Activated naive CD8-positive, alpha-beta T cell treated with anti-CD3 and anti-CD28 coated beads, Interleukin-2, amount 50 U/mL, for 24 hours (primary cell): ENCODE results near the gene TMEM44.
"Not testable (repeated sequence)": the region's sequence is repeated elsewhere in the genome, so short reads cannot be mapped to it uniquely, and the experiment has no call there.

Experiments used
- ATAC-seq: fragments of 150-1000 bp; cut with Tn5 transposase; one replicate; pipeline ENCODE4 v1.10.0; 2021
- DNase-seq: peaks from one replicate; pipeline ENCODE4 v3.0.0; 2021
- H3K27ac Mint-ChIP-seq: one replicate; pipeline ENCODE4 v1.8.0; 2021; ENCODE audit warnings: mild to moderate bottlenecking, mixed read lengths
- H3K27me3 Mint-ChIP-seq: one replicate; pipeline ENCODE4 v1.8.0; 2021; ENCODE audit warnings: mixed read lengths
- H3K36me3 Mint-ChIP-seq: one replicate; pipeline ENCODE4 v1.8.0; 2021; ENCODE audit warnings: low read depth, mixed read lengths
- H3K4me1 Mint-ChIP-seq: one replicate; pipeline ENCODE4 v1.8.0; 2021; ENCODE audit warnings: mixed read lengths
- H3K4me3 Mint-ChIP-seq: one replicate; pipeline ENCODE4 v1.8.0; 2021; ENCODE audit warnings: mild to moderate bottlenecking, moderate library complexity, mixed read lengths
- H3K9me3 Mint-ChIP-seq: one replicate; pipeline ENCODE4 v1.8.0; 2021; ENCODE audit warnings: mixed read lengths

TMEM44 gene

GRCh38 chr3:194631696-194632095 lies 1.5 kb downstream of the TMEM44 start:
- Mint-ChIP-seq H3K9me3 (no peaks in the 10 kb centered on the region), H3K4me3 (no peak overlapping the region), H3K27ac (no peak overlapping the region), H3K4me1 (peaks cover 7% of the 10 kb centered on the region), H3K36me3 (no peaks in the 10 kb centered on the region), H3K27me3 (no peaks in the 10 kb centered on the region)
- DNase-seq (no peak), ATAC-seq (no peak)

GRCh38 chr3:194630681-194631080 lies 2.5 kb downstream of the TMEM44 start:
- not testable (repeated sequence) for H3K4me3 Mint-ChIP-seq, H3K4me1 Mint-ChIP-seq

GRCh38 chr3:194624956-194625355 lies 8.3 kb downstream of the TMEM44 start:
- Mint-ChIP-seq H3K36me3 (no peaks in the 10 kb centered on the region), H3K9me3 (no peaks in the 10 kb centered on the region), H3K4me3 (no peak overlapping the region), H3K27ac (no peak overlapping the region), H3K4me1 (no peaks in the 10 kb centered on the region), H3K27me3 (no peaks in the 10 kb centered on the region)
- ATAC-seq (no peak), DNase-seq (no peak)

More at GRCh38 chr3:194630681-194631080, 2.5 kb downstream of the TMEM44 start:
- not testable (repeated sequence) for DNase-seq, H3K27me3 Mint-ChIP-seq, H3K36me3 Mint-ChIP-seq, H3K9me3 Mint-ChIP-seq, ATAC-seq, H3K27ac Mint-ChIP-seq

GRCh38 chr3:194623449-194624290 lies 9.5 kb downstream of the TMEM44 start:
- ATAC-seq (no peak), DNase-seq (no peak)
- H3K9me3 Mint-ChIP-seq, result no peaks in the 10 kb centered on the region
- H3K36me3 Mint-ChIP-seq, result no peaks in the 10 kb centered on the region
- no peaks in the 10 kb centered on the region for H3K4me1 Mint-ChIP-seq
- no peaks in the 10 kb centered on the region for H3K27me3 Mint-ChIP-seq
- H3K27ac Mint-ChIP-seq, result no peak overlapping the region
- no peak overlapping the region for H3K4me3 Mint-ChIP-seq

GRCh38 chr3:194622621-194623340 lies 10.4 kb downstream of the TMEM44 start:
- no peaks in the 10 kb centered on the region for H3K36me3 Mint-ChIP-seq
- no peak overlapping the region for H3K4me3 Mint-ChIP-seq
- no peaks in the 10 kb centered on the region for H3K4me1 Mint-ChIP-seq
- H3K27me3 Mint-ChIP-seq, result no peaks in the 10 kb centered on the region
- DNase-seq (no peak), ATAC-seq (no peak)
- no peak overlapping the region for H3K27ac Mint-ChIP-seq
- H3K9me3 Mint-ChIP-seq, result no peaks in the 10 kb centered on the region

- Mint-ChIP-seq H3K27me3 (no peaks in the 10 kb centered on the region), H3K36me3 (no peaks in the 10 kb centered on the region), H3K9me3 (no peaks in the 10 kb centered on the region), H3K4me3 (no peak overlapping the region), H3K4me1 (no peaks in the 10 kb centered on the region), H3K27ac (no peak overlapping the region)
- DNase-seq (no peak), ATAC-seq (no peak)
Observed at GRCh38 chr3:194621947-194622346, 11.3 kb downstream of the TMEM44 start.

- no peaks in the 10 kb centered on the region for H3K4me1 Mint-ChIP-seq
- H3K9me3 Mint-ChIP-seq, result no peaks in the 10 kb centered on the region
- H3K27me3 Mint-ChIP-seq, result no peaks in the 10 kb centered on the region
- ATAC-seq, result no peak
- no peak for DNase-seq
- no peak overlapping the region for H3K4me3 Mint-ChIP-seq
- H3K36me3 Mint-ChIP-seq, result no peaks in the 10 kb centered on the region
- H3K27ac Mint-ChIP-seq, result no peak overlapping the region
Observed at GRCh38 chr3:194620196-194620595, 13.0 kb downstream of the TMEM44 start.

- Mint-ChIP-seq H3K4me3 (no peak overlapping the region), H3K4me1 (no peaks in the 10 kb centered on the region), H3K9me3 (no peaks in the 10 kb centered on the region), H3K27me3 (no peaks in the 10 kb centered on the region), H3K27ac (no peak overlapping the region), H3K36me3 (no peaks in the 10 kb centered on the region)
- no peak for DNase-seq
- ATAC-seq, result no peak
Observed at GRCh38 chr3:194619741-194620140, 13.5 kb downstream of the TMEM44 start.

GRCh38 chr3:194618858-194619608 lies 14.2 kb downstream of the TMEM44 start:
- DNase-seq (no peak), ATAC-seq (no peak)
- Mint-ChIP-seq H3K27ac (no peak overlapping the region), H3K27me3 (no peaks in the 10 kb centered on the region), H3K4me3 (no peak overlapping the region), H3K4me1 (no peaks in the 10 kb centered on the region), H3K36me3 (no peaks in the 10 kb centered on the region), H3K9me3 (no peaks in the 10 kb centered on the region)

GRCh38 chr3:194617827-194618226 lies 15.4 kb downstream of the TMEM44 start:
- DNase-seq (no peak), ATAC-seq (no peak)
- Mint-ChIP-seq H3K27ac (no peak overlapping the region), H3K27me3 (no peaks in the 10 kb centered on the region), H3K4me3 (no peak overlapping the region), H3K36me3 (no peaks in the 10 kb centered on the region), H3K9me3 (no peaks in the 10 kb centered on the region), H3K4me1 (no peaks in the 10 kb centered on the region)

- Mint-ChIP-seq H3K4me1 (no peaks in the 10 kb centered on the region), H3K4me3 (no peak overlapping the region), H3K9me3 (no peaks in the 10 kb centered on the region), H3K27ac (no peak overlapping the region), H3K27me3 (no peaks in the 10 kb centered on the region), H3K36me3 (no peaks in the 10 kb centered on the region)
- ATAC-seq (no peak), DNase-seq (no peak)
Observed at GRCh38 chr3:194617143-194617671, 16.0 kb downstream of the TMEM44 start.

- Mint-ChIP-seq H3K9me3 (no peaks in the 10 kb centered on the region), H3K27ac (no peak overlapping the region), H3K27me3 (no peaks in the 10 kb centered on the region), H3K36me3 (no peaks in the 10 kb centered on the region), H3K4me1 (no peaks in the 10 kb centered on the region), H3K4me3 (no peak overlapping the region)
- ATAC-seq (no peak), DNase-seq (no peak)
Observed at GRCh38 chr3:194615226-194615625, 18.0 kb downstream of the TMEM44 start.

- ATAC-seq (no peak), DNase-seq (no peak)
Observed at GRCh38 chr3:194612221-194612620, 21.0 kb downstream of the TMEM44 start.

GRCh38 chr3:194610689-194611088 lies 22.5 kb downstream of the TMEM44 start:
- Mint-ChIP-seq H3K9me3 (no peaks in the 10 kb centered on the region), H3K36me3 (no peaks in the 10 kb centered on the region), H3K27me3 (no peaks in the 10 kb centered on the region), H3K4me1 (no peaks in the 10 kb centered on the region), H3K27ac (no peak overlapping the region), H3K4me3 (no peak overlapping the region)
- no peak for ATAC-seq
- DNase-seq, result no peak

More at GRCh38 chr3:194612221-194612620, 21.0 kb downstream of the TMEM44 start:
- no peaks in the 10 kb centered on the region for H3K27me3 Mint-ChIP-seq
- no peak overlapping the region for H3K27ac Mint-ChIP-seq
- no peaks in the 10 kb centered on the region for H3K9me3 Mint-ChIP-seq
- no peak overlapping the region for H3K4me3 Mint-ChIP-seq
- no peaks in the 10 kb centered on the region for H3K36me3 Mint-ChIP-seq
- H3K4me1 Mint-ChIP-seq, result no peaks in the 10 kb centered on the region
